ENCODE data around the gene FAT3. TPM values are rescaled to one million over a fixed set of nuclear protein-coding genes. Genes with fewer than 3 reads are reported as not detected.

FAT3 gene
- total and polyA plus RNA-seq, 4 experiments from 2014 or later: not detected

DNA sequence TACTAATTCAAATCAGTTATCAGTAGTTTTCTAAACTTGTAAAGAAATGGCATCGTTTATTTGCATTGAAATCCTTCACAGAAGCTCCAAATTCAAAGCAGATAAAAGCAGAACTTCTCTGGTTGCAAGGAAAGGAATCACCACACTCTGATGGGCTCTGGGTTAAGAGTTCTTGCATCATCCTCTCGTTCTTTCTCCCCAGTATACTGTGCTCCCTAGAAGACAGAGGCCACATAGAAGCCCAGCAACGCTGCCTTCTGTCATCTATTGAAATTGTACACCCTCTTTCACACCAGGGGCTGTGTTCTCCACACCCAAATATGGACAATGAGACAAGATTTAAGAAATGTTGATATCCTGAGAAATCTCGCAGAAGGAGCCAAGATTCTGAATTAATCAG lies 29.3 kb downstream of the FAT3 start:
- intact Hi-C loops (cut with micrococcal nuclease): no loop called here
- Histone ChIP-seq H3K27me3 (ENCODE audit: insufficient read depth, low read length) (no peaks in the 10 kb centered on the region), H3K4me3 (ENCODE audit: low read length in 2 of 2) (no peak overlapping the region), H3K9me3 (ENCODE audit: control insufficient read depth in 1 of 2, low read length in 2 of 2) (no peaks in the 10 kb centered on the region), H3K36me3 (ENCODE audit: insufficient read depth, low read length) (no peaks in the 10 kb centered on the region), H3K27ac (ENCODE audit: low read depth, low read length) (no peak overlapping the region), H3K4me1 (ENCODE audit: insufficient read depth, low read length) (no peaks in the 10 kb centered on the region)
- Mint-ChIP-seq H3K27ac (no peak overlapping the region), H3K36me3 (no peaks in the 10 kb centered on the region), H3K9me3 (peaks cover 0 to 5% (median 0%) of the 10 kb centered on the region in 8 donors), H3K27me3 (no peaks in the 10 kb centered on the region), H3K4me1 (no peaks in the 10 kb centered on the region), H3K4me3 (no peak overlapping the region)
- ChIA-PET POLR2A (ENCODE audit: partially characterized antibody) (no interaction called here), CTCF (ENCODE audit: partially characterized antibody) (no interaction called here)
- no peak for DNase-seq

DNA sequence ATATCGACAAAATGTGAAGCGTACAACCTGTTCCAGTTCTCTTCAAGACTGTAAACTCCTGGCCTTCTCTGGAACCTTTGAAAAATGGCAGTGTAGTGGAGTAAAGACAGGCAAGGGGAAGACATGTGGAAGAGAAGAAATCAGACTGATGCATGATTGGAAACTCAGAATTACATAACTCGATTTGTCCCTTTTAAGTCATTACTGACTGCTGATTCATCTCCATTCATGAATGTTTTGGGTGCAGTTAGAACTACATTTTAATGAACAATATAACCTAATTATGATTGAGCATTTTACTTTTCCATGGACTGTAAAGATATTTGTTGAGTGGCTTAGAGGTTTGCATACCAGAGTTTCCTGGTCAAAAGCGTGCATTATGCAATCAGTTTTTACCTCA lies 32.9 kb downstream of the FAT3 start:
- no peaks in the 10 kb centered on the region for H3K27me3 ChIP-seq (ENCODE audit: insufficient read depth, low read length)
- ChIA-PET POLR2A (ENCODE audit: partially characterized antibody) (no interaction called here), CTCF (ENCODE audit: partially characterized antibody) (no interaction called here)
- H3K9me3 ChIP-seq (ENCODE audit: control insufficient read depth in 1 of 2, low read length in 2 of 2): no peaks in the 10 kb centered on the region
- no peak overlapping the region for H3K4me3 ChIP-seq (ENCODE audit: low read length in 2 of 2)
- no peak overlapping the region for H3K27ac ChIP-seq (ENCODE audit: low read depth, low read length)
- H3K36me3 ChIP-seq (ENCODE audit: insufficient read depth, low read length): no peaks in the 10 kb centered on the region
- no peak for DNase-seq
- Mint-ChIP-seq H3K27me3 (no peaks in the 10 kb centered on the region), H3K4me1 (no peaks in the 10 kb centered on the region), H3K36me3 (no peaks in the 10 kb centered on the region), H3K9me3 (peaks cover 0 to 5% (median under 1%) of the 10 kb centered on the region in 8 donors), H3K4me3 (no peak overlapping the region), H3K27ac (no peak overlapping the region)
- H3K4me1 ChIP-seq (ENCODE audit: insufficient read depth, low read length): no peaks in the 10 kb centered on the region
- intact Hi-C loops (cut with micrococcal nuclease): no loop called here

GRCh38 chr11:92259861-92260260 lies 35.2 kb downstream of the FAT3 start:
- DNase-seq: no peak
- Histone ChIP-seq H3K27me3 (ENCODE audit: insufficient read depth, low read length) (no peaks in the 10 kb centered on the region), H3K36me3 (ENCODE audit: insufficient read depth, low read length) (no peaks in the 10 kb centered on the region), H3K9me3 (ENCODE audit: control insufficient read depth in 1 of 2, low read length in 2 of 2) (no peaks in the 10 kb centered on the region), H3K4me1 (ENCODE audit: insufficient read depth, low read length) (no peaks in the 10 kb centered on the region), H3K4me3 (ENCODE audit: low read length in 2 of 2) (no peak overlapping the region), H3K27ac (ENCODE audit: low read depth, low read length) (no peak overlapping the region)
- Mint-ChIP-seq H3K4me1 (no peaks in the 10 kb centered on the region), H3K9me3 (peaks cover 0 to 5% (median under 1%) of the 10 kb centered on the region in 8 donors), H3K27me3 (no peaks in the 10 kb centered on the region), H3K4me3 (no peak overlapping the region), H3K36me3 (no peaks in the 10 kb centered on the region), H3K27ac (no peak overlapping the region)
- intact Hi-C loops (cut with micrococcal nuclease): no loop called here
- ChIA-PET CTCF (ENCODE audit: partially characterized antibody) (no interaction called here), POLR2A (ENCODE audit: partially characterized antibody) (no interaction called here)

- no peaks in the 10 kb centered on the region for H3K4me1 ChIP-seq (ENCODE audit: insufficient read depth, low read length)
- ChIA-PET CTCF (ENCODE audit: partially characterized antibody) (no interaction called here), POLR2A (ENCODE audit: partially characterized antibody) (no interaction called here)
- Mint-ChIP-seq H3K9me3 (peaks cover 0 to 2% (median 0%) of the 10 kb centered on the region in 8 donors), H3K27ac (no peak overlapping the region), H3K27me3 (no peaks in the 10 kb centered on the region), H3K4me1 (no peaks in the 10 kb centered on the region), H3K4me3 (no peak overlapping the region), H3K36me3 (no peaks in the 10 kb centered on the region)
- no peaks in the 10 kb centered on the region for H3K9me3 ChIP-seq (ENCODE audit: control insufficient read depth in 1 of 2, low read length in 2 of 2)
- DNase-seq: no peak
- H3K4me3 ChIP-seq (ENCODE audit: low read length in 2 of 2): no peak overlapping the region
- H3K27me3 ChIP-seq (ENCODE audit: insufficient read depth, low read length): no peaks in the 10 kb centered on the region
- intact Hi-C loops (cut with micrococcal nuclease): no loop called here
- H3K36me3 ChIP-seq (ENCODE audit: insufficient read depth, low read length): no peaks in the 10 kb centered on the region
- no peak overlapping the region for H3K27ac ChIP-seq (ENCODE audit: low read depth, low read length)
Measured at GRCh38 chr11:92264350-92264749, 39.7 kb downstream of the FAT3 start.

DNA sequence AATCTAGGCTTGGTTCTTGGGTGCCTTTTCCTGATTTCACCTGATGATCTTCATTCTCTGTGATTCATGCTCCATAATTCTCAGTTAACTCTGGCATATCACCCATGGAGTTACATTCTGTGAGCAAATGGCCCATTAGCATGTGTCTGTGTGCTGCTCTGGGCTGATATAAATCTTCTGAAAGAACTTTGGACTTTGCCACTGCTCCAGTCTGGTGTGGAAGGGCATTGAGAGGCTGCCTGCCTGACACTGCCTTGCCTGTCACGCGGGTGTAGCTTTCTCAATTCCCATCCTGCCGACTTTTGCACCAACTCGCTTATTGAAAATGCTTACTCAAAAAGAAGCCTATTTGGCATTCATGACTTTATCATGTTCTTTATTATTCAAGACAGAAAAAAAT lies 42.2 kb downstream of the FAT3 start:
- DNase-seq: no peak
- H3K36me3 ChIP-seq (ENCODE audit: insufficient read depth, low read length): no peaks in the 10 kb centered on the region
- H3K4me3 ChIP-seq (ENCODE audit: low read length in 2 of 2): no peak overlapping the region
- H3K9me3 Mint-ChIP-seq: peaks cover 0 to 5% (median 0%) of the 10 kb centered on the region in 8 donors
- H3K36me3 Mint-ChIP-seq: no peaks in the 10 kb centered on the region
- H3K27ac ChIP-seq (ENCODE audit: low read depth, low read length): no peak overlapping the region
- ChIA-PET POLR2A (ENCODE audit: partially characterized antibody) (no interaction called here), CTCF (ENCODE audit: partially characterized antibody) (no interaction called here)
- H3K4me3 Mint-ChIP-seq: no peak overlapping the region
- no peaks in the 10 kb centered on the region for H3K9me3 ChIP-seq (ENCODE audit: control insufficient read depth in 1 of 2, low read length in 2 of 2)
- no peaks in the 10 kb centered on the region for H3K4me1 Mint-ChIP-seq
- H3K27me3 ChIP-seq (ENCODE audit: insufficient read depth, low read length): no peaks in the 10 kb centered on the region
- no peak overlapping the region for H3K27ac Mint-ChIP-seq
- intact Hi-C loops (cut with micrococcal nuclease): no loop called here
- no peaks in the 10 kb centered on the region for H3K27me3 Mint-ChIP-seq
- H3K4me1 ChIP-seq (ENCODE audit: insufficient read depth, low read length): no peaks in the 10 kb centered on the region

DNA sequence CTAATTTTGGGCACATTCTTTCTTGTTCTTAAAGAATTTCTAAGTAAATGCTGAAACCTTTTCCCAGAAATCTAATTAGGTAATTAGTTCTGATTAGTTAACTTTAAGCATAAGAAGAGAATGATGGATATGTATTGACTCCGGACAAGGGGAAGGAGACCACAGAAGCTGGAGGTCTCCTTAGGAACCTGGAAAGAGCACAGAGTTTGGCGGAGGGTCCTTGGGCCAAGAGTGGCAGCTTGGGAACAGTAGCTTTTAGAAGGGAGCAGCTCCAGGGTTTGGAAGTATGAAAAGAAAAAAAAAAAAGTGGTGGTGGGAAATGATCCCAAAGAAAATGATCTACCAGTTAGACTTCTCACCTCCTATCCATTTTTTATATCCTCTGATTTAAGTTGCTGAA lies 42.7 kb downstream of the FAT3 start:
- Histone ChIP-seq H3K9me3 (ENCODE audit: control insufficient read depth in 1 of 2, low read length in 2 of 2) (no peaks in the 10 kb centered on the region), H3K4me3 (ENCODE audit: low read length in 2 of 2) (no peak overlapping the region), H3K36me3 (ENCODE audit: insufficient read depth, low read length) (no peaks in the 10 kb centered on the region), H3K4me1 (ENCODE audit: insufficient read depth, low read length) (no peaks in the 10 kb centered on the region), H3K27me3 (ENCODE audit: insufficient read depth, low read length) (no peaks in the 10 kb centered on the region), H3K27ac (ENCODE audit: low read depth, low read length) (no peak overlapping the region)
- intact Hi-C loops (cut with micrococcal nuclease): no loop called here
- H3K4me1 Mint-ChIP-seq: no peaks in the 10 kb centered on the region
- no peaks in the 10 kb centered on the region for H3K36me3 Mint-ChIP-seq
- no peak overlapping the region for H3K4me3 Mint-ChIP-seq
- peaks cover 0 to 5% (median 0%) of the 10 kb centered on the region in 8 donors for H3K9me3 Mint-ChIP-seq
- no peak overlapping the region for H3K27ac Mint-ChIP-seq
- ChIA-PET POLR2A (ENCODE audit: partially characterized antibody) (no interaction called here), CTCF (ENCODE audit: partially characterized antibody) (no interaction called here)
- H3K27me3 Mint-ChIP-seq: no peaks in the 10 kb centered on the region
- no peak for DNase-seq

- peaks cover 0 to 6% (median 0%) of the 10 kb centered on the region in 8 donors for H3K9me3 Mint-ChIP-seq
- H3K4me1 Mint-ChIP-seq: no peaks in the 10 kb centered on the region
- POLR2A ChIA-PET (ENCODE audit: partially characterized antibody): no interaction called here
- H3K4me3 Mint-ChIP-seq: no peak overlapping the region
- no peaks in the 10 kb centered on the region for H3K27me3 Mint-ChIP-seq
- no peak for DNase-seq
- CTCF ChIA-PET (ENCODE audit: partially characterized antibody): no interaction called here
- H3K27ac Mint-ChIP-seq: no peak overlapping the region
- Histone ChIP-seq H3K4me1 (ENCODE audit: insufficient read depth, low read length) (no peaks in the 10 kb centered on the region), H3K9me3 (ENCODE audit: control insufficient read depth in 1 of 2, low read length in 2 of 2) (no peaks in the 10 kb centered on the region), H3K4me3 (ENCODE audit: low read length in 2 of 2) (no peak overlapping the region), H3K27ac (ENCODE audit: low read depth, low read length) (no peak overlapping the region), H3K27me3 (ENCODE audit: insufficient read depth, low read length) (no peaks in the 10 kb centered on the region), H3K36me3 (ENCODE audit: insufficient read depth, low read length) (no peaks in the 10 kb centered on the region)
- H3K36me3 Mint-ChIP-seq: no peaks in the 10 kb centered on the region
- intact Hi-C loops (cut with micrococcal nuclease): no loop called here
Measured at GRCh38 chr11:92267968-92268367, 43.4 kb downstream of the FAT3 start.

- intact Hi-C loops (cut with micrococcal nuclease): no loop called here
- Histone ChIP-seq H3K4me1 (ENCODE audit: insufficient read depth, low read length) (no peaks in the 10 kb centered on the region), H3K9me3 (ENCODE audit: control insufficient read depth in 1 of 2, low read length in 2 of 2) (no peaks in the 10 kb centered on the region), H3K4me3 (ENCODE audit: low read length in 2 of 2) (no peak overlapping the region), H3K36me3 (ENCODE audit: insufficient read depth, low read length) (no peaks in the 10 kb centered on the region), H3K27ac (ENCODE audit: low read depth, low read length) (no peak overlapping the region), H3K27me3 (ENCODE audit: insufficient read depth, low read length) (no peaks in the 10 kb centered on the region)
- no peak overlapping the region for H3K27ac Mint-ChIP-seq
- no peak for DNase-seq
- H3K4me3 Mint-ChIP-seq: no peak overlapping the region
- peaks cover 0 to 6% (median 0%) of the 10 kb centered on the region in 8 donors for H3K9me3 Mint-ChIP-seq
- no peaks in the 10 kb centered on the region for H3K36me3 Mint-ChIP-seq
- H3K27me3 Mint-ChIP-seq: no peaks in the 10 kb centered on the region
- ChIA-PET CTCF (ENCODE audit: partially characterized antibody) (no interaction called here), POLR2A (ENCODE audit: partially characterized antibody) (no interaction called here)
- no peaks in the 10 kb centered on the region for H3K4me1 Mint-ChIP-seq
Measured at GRCh38 chr11:92268546-92268945, 43.9 kb downstream of the FAT3 start.
